Sciatic nerve (tissue), 1 donor: ENCODE data around the gene INKA1. TPM values are rescaled to one million over a fixed set of nuclear protein-coding genes. Genes with fewer than 3 reads are reported as not detected.

Experiments used
- microRNA-seq: library from miRNA; unstranded; fragments of <30 nt; microRNA quantifications from one replicate; pipeline ENCODE4 v1.2.0, GENCODE V29; 2020
- total RNA-seq: library from RNA; stranded (reverse); fragmentation: NEBNext Ultra II Directional; extraction: Animal tissue kit (Norgen Biotek cat#: 25700); gene quantifications from one replicate; pipeline ENCODE4 v1.2.1, GENCODE V29; 2021
- donor health status: DM: no; HTN: no; CAD: no.

The INKA1 gene
- total RNA-seq, 1 donor from 2014 or later: 7.3 TPM

Small RNA genes lying within 50 kb of the gene (microRNA-seq; reads per million reads assigned to microRNA genes)
- 2.2 reads per million for gene MIR5193

Other genes starting within 250 kb of the INKA1 start
- 0.62 TPM for gene BSN, start 248.8 kb upstream of the INKA1 start, total RNA-seq
- 51.0 TPM for gene APEH, start 128.9 kb upstream of the INKA1 start, total RNA-seq
- 20.6 TPM for gene MST1, start 113.8 kb upstream of the INKA1 start, total RNA-seq
- 37.9 TPM for gene RNF123, start 113.7 kb upstream of the INKA1 start, total RNA-seq
- not detected for gene AMIGO3, start 83.6 kb upstream of the INKA1 start, total RNA-seq
- gene GMPPB, start 79.3 kb upstream of the INKA1 start, total RNA-seq: 22.0 TPM
- gene IP6K1, start 16.7 kb upstream of the INKA1 start, total RNA-seq: 47.6 TPM
- gene CDHR4, start 3.4 kb upstream of the INKA1 start, total RNA-seq: 1.6 TPM
- 73.9 TPM for gene UBA7, start 10.7 kb downstream of the INKA1 start, total RNA-seq
- 4.2 TPM for gene TRAIP, start 53.3 kb downstream of the INKA1 start, total RNA-seq
- not detected for gene CAMKV, start 66.6 kb downstream of the INKA1 start, total RNA-seq
- gene MST1R, start 100.6 kb downstream of the INKA1 start, total RNA-seq: 2.7 TPM
- gene MON1A, start 126.5 kb downstream of the INKA1 start, total RNA-seq: 9.2 TPM
- 148 TPM for gene RBM6, start 136.9 kb downstream of the INKA1 start, total RNA-seq